Measurements from ENCODE around the gene ITGB4. TPM values are rescaled to one million over a fixed set of nuclear protein-coding genes. Genes with fewer than 3 reads are reported as not detected.

Gene ITGB4
- total and polyA plus RNA-seq, 9 of the 15 experiments (the other 6 are each of a cell fraction or from before 2014, with no cell fraction given) = 0.05 to 2.8 (median 0.76) TPM; not detected in 3

GRCh38 chr17:75785016-75785890 lies 64.0 kb downstream of the ITGB4 start (continued):
- TF ChIP-seq ZNF785 (CRISPR knock-in tag; IDR thresholded peaks at IDR 0.05) = no peak
- no peak for TF ChIP-seq TBP (optimal IDR thresholded peaks at IDR 0.05; ENCODE audit: low read depth, low read length)
- peak; percentile 100 for TF ChIP-seq LEF1 (IDR thresholded peaks at IDR 0.05)
- no peak; the same call in 1 of the 2 replicates for TF ChIP-seq STAG1 (CRISPR knock-in tag; IDR thresholded peaks at IDR 0.05; ENCODE audit: borderline replicate concordance)
- TF ChIP-seq ZNF644 (tag; IDR thresholded peaks at IDR 0.05; ENCODE audit: low read depth) = peak; percentile 90; the same call in 1 of the 2 replicates
- TF ChIP-seq PKNOX1 (IDR thresholded peaks at IDR 0.05) = 0 out of 2 replicates have a peak, but pooled peaks have one; percentile 20
- no peak for TF ChIP-seq SIN3B (IDR thresholded peaks at IDR 0.05; ENCODE audit: low read depth)
- no peak for TF ChIP-seq ZBTB40 (IDR thresholded peaks at IDR 0.05)
- no peak for TF ChIP-seq ZBTB40 (CRISPR knock-in tag; IDR thresholded peaks at IDR 0.05)
- TF ChIP-seq ZC3H4 (CRISPR knock-in tag; IDR thresholded peaks at IDR 0.05; ENCODE audit: borderline replicate concordance) = peak; percentile 98
- peak; percentile 87 for TF ChIP-seq POLR2H (tag; IDR thresholded peaks at IDR 0.05; ENCODE audit: low read depth)
- TF ChIP-seq ZNF212 (CRISPR knock-in tag; IDR thresholded peaks at IDR 0.05) = 0 out of 2 replicates have a peak, but pooled peaks have one; percentile 31
- TF ChIP-seq U2AF1 (optimal IDR thresholded peaks at IDR 0.05; ENCODE audit: low read depth, low read length) = no peak
- peak; percentile 2; the same call in 1 of the 2 replicates for TF ChIP-seq ZBTB43 (CRISPR knock-in tag; IDR thresholded peaks at IDR 0.05)
- TF ChIP-seq PHF8 (IDR thresholded peaks at IDR 0.05; ENCODE audit: borderline replicate concordance, low read length) = peak; percentile 74; the same call in 1 of the 2 replicates

Measured in K562 (cell line).